ENCODE results near the gene SEPTIN5.

GRCh38 chr22:19687561-19688300, 26.6 kb upstream of the SEPTIN5 start:
- TF ChIP-seq USF2 (IDR thresholded peaks at IDR 0.05) (no peak), MAZ (IDR thresholded peaks at IDR 0.05; ENCODE audit: borderline replicate concordance, low read depth, low read length) (no peak), EP300 (IDR thresholded peaks at IDR 0.05) (no peak), REST (IDR thresholded peaks at IDR 0.05) (no peak), POLR2A (IDR thresholded peaks at IDR 0.05; ENCODE audit: low read length) (no peak), CTCF (IDR thresholded peaks at IDR 0.05) (no peak), ELK1 (IDR thresholded peaks at IDR 0.05; ENCODE audit: low read depth, low read length) (no peak), SREBF2 (IDR thresholded peaks at IDR 0.05) (no peak), GATA3 (IDR thresholded peaks at IDR 0.05; ENCODE audit: borderline replicate concordance) (no peak), NFE2L2 (conservative IDR thresholded peaks at IDR 0.05; ENCODE audit: low read length) (no peak), RFX5 (IDR thresholded peaks at IDR 0.05) (no peak), SMC3 (IDR thresholded peaks at IDR 0.05) (no peak), MAFK (IDR thresholded peaks at IDR 0.05; ENCODE audit: partially characterized antibody) (no peak), ESRRA (IDR thresholded peaks at IDR 0.05; ENCODE audit: borderline replicate concordance, low read length) (no peak)

All from A549 (cell line).